H9 (cell line): ENCODE results near the gene CMC4. TPM values are rescaled to one million over a fixed set of nuclear protein-coding genes. Genes with fewer than 3 reads are reported as not detected.

Experiments
- DNase-seq: peaks from one replicate; pipeline ENCODE4 v3.0.0-alpha.2; 2017
- H2AFZ ChIP-seq: one replicate; pipeline ENCODE4 v1.6.1; 2013; ENCODE audit warnings: mild to moderate bottlenecking, low read length, control low read depth, moderate library complexity
- H2AK5ac ChIP-seq: 2 replicates; pipeline ENCODE4 v1.6.1; 2013; ENCODE audit warnings: low read length, control low read depth, mixed read lengths; ENCODE audit not compliant: insufficient read length
- H2BK120ac ChIP-seq: one replicate; pipeline ENCODE4 v1.6.1; 2013; ENCODE audit warnings: low read depth, mild to moderate bottlenecking, low read length, control low read depth, inconsistent platforms; ENCODE audit not compliant: poor library complexity, severe bottlenecking
- H2BK12ac ChIP-seq: 2 replicates; pipeline ENCODE4 v1.6.1; 2013; ENCODE audit warnings: low read length, control low read depth, mixed read lengths, low read depth; ENCODE audit not compliant: insufficient read length
- H2BK15ac ChIP-seq: 2 replicates; pipeline ENCODE4 v1.6.1; 2013; ENCODE audit warnings: low read depth, low read length, control low read depth
- H2BK20ac ChIP-seq: one replicate; pipeline ENCODE4 v1.6.1; 2013; ENCODE audit warnings: low read depth, mild to moderate bottlenecking, low read length, control low read depth, inconsistent platforms; ENCODE audit not compliant: poor library complexity, severe bottlenecking
- H2BK5ac ChIP-seq: 2 replicates; pipeline ENCODE4 v1.6.1; 2013; ENCODE audit warnings: low read length, control low read depth, mixed read lengths; ENCODE audit not compliant: insufficient read length
- H3K14ac ChIP-seq: 2 replicates; pipeline ENCODE4 v1.6.1; 2013; ENCODE audit warnings: low read length, control low read depth; ENCODE audit not compliant: insufficient read depth
- H3K18ac ChIP-seq: 2 replicates; pipeline ENCODE4 v1.6.1; 2013; ENCODE audit warnings: low read depth, mild to moderate bottlenecking, mixed read lengths, low read length, control low read depth; ENCODE audit not compliant: insufficient read length
- H3K23ac ChIP-seq: 2 replicates; pipeline ENCODE4 v1.6.1; 2013; ENCODE audit warnings: low read length, control low read depth, mixed read lengths, low read depth; ENCODE audit not compliant: insufficient read length
- H3K23me2 ChIP-seq: 2 replicates; pipeline ENCODE4 v1.6.1; 2013; ENCODE audit warnings: low read depth, mild to moderate bottlenecking, mixed read lengths, low read length, control low read depth; ENCODE audit not compliant: insufficient read length, poor library complexity, severe bottlenecking
- H3K27ac ChIP-seq: 2 replicates; pipeline ENCODE4 v1.5.1; 2013; ENCODE audit warnings: low read length, control low read depth, mixed read lengths, low read depth; ENCODE audit not compliant: insufficient read length
- H3K27me3 ChIP-seq: 2 replicates; pipeline ENCODE4 v1.6.1; 2013; ENCODE audit warnings: low read length, control low read depth, inconsistent platforms; ENCODE audit not compliant: insufficient read depth
- H3K4ac ChIP-seq: 2 replicates; pipeline ENCODE4 v1.6.1; 2013; ENCODE audit warnings: low read depth, mild to moderate bottlenecking, control low read depth, inconsistent platforms, low read length, moderate library complexity
- H3K4me1 ChIP-seq: 2 replicates; pipeline ENCODE4 v1.6.1; 2013; ENCODE audit warnings: low read length, control low read depth, inconsistent platforms; ENCODE audit not compliant: insufficient read depth
- H3K4me2 ChIP-seq: 2 replicates; pipeline ENCODE4 v1.6.1; 2013; ENCODE audit warnings: low read length, control low read depth, mixed read lengths; ENCODE audit not compliant: insufficient read length, insufficient read depth
- H3K56ac ChIP-seq: 2 replicates; pipeline ENCODE4 v1.6.1; 2013; ENCODE audit warnings: low read depth, mild to moderate bottlenecking, mixed read lengths, low read length, control low read depth; ENCODE audit not compliant: insufficient read length
- H3K79me1 ChIP-seq: 2 replicates; pipeline ENCODE4 v1.6.1; 2013; ENCODE audit warnings: low read depth, mild to moderate bottlenecking, moderate library complexity, low read length, control low read depth, inconsistent platforms; ENCODE audit not compliant: insufficient read depth, poor library complexity, severe bottlenecking
- H3K79me2 ChIP-seq: 2 replicates; pipeline ENCODE4 v1.6.1; 2013; ENCODE audit warnings: low read length, control low read depth, inconsistent platforms; ENCODE audit not compliant: insufficient read depth
- H3K9ac ChIP-seq: 2 replicates; pipeline ENCODE4 v1.6.1; 2013; ENCODE audit warnings: low read length, control low read depth, mixed read lengths; ENCODE audit not compliant: insufficient read length; ENCODE audit errors: extremely low read depth
- H3K9me3 ChIP-seq: one replicate; pipeline ENCODE4 v1.6.1; 2013; ENCODE audit warnings: low read depth, low read length, inconsistent platforms; ENCODE audit not compliant: control insufficient read depth
- H3T11ph ChIP-seq: one replicate; pipeline ENCODE4 v1.6.1; 2013; ENCODE audit warnings: mild to moderate bottlenecking, low read length, control low read depth, inconsistent platforms
- H4K20me1 ChIP-seq: one replicate; pipeline ENCODE4 v1.6.1; 2013; ENCODE audit not compliant: control insufficient read depth, insufficient read length, insufficient read depth
- H4K5ac ChIP-seq: 2 replicates; pipeline ENCODE4 v1.6.1; 2013; ENCODE audit warnings: low read depth, mild to moderate bottlenecking, mixed read lengths, low read length, control low read depth; ENCODE audit not compliant: insufficient read length
- H4K8ac ChIP-seq: replicated peaks from 2 replicates; pipeline ENCODE4 v1.6.1; 2013; ENCODE audit warnings: low read length, control low read depth, mixed read lengths, low read depth; ENCODE audit not compliant: insufficient read length
- H4K91ac ChIP-seq: 2 replicates; pipeline ENCODE4 v1.6.1; 2013; ENCODE audit warnings: low read depth, mild to moderate bottlenecking, moderate library complexity, mixed read lengths, low read length, control low read depth; ENCODE audit not compliant: insufficient read length
- H3K27ac Mint-ChIP-seq, 3 experiments: 2 replicates in 2 of 3; 3 replicates in 1 of 3; pipeline ENCODE4 v1.8.0; 2020 to 2021; ENCODE audit warnings: mixed read lengths in 3 of 3, mild to moderate bottlenecking in 1 of 3, moderate library complexity in 1 of 3
- H3K27me3 Mint-ChIP-seq: 2 replicates; pipeline ENCODE4 v1.8.0; 2021; ENCODE audit warnings: low read depth, mild to moderate bottlenecking, moderate library complexity, mixed read lengths
- H3K36me3 Mint-ChIP-seq, 3 experiments: 2 replicates in 2 of 3; 3 replicates in 1 of 3; pipeline ENCODE4 v1.8.0; 2020 to 2021; ENCODE audit warnings: low read depth in 3 of 3, mixed read lengths in 3 of 3; ENCODE audit not compliant: insufficient read depth in 1 of 3
- H3K4me1 Mint-ChIP-seq, 2 experiments: 2 replicates each; pipeline ENCODE4 v1.8.0; 2020; ENCODE audit warnings: mixed read lengths in 2 of 2
- H3K4me3 Mint-ChIP-seq, 2 experiments: 2 replicates in 1 of 2; 3 replicates in 1 of 2; pipeline ENCODE4 v1.8.0; 2020 to 2021; ENCODE audit warnings: mild to moderate bottlenecking in 2 of 2, mixed read lengths in 2 of 2, moderate library complexity in 1 of 2
- H3K9me3 Mint-ChIP-seq, 2 experiments: 2 replicates in 1 of 2; 3 replicates in 1 of 2; pipeline ENCODE4 v1.8.0; 2020; ENCODE audit warnings: mild to moderate bottlenecking in 2 of 2, mixed read lengths in 2 of 2, moderate library complexity in 1 of 2
- CTCF ChIP-seq: fragments of 200-600 bp; sonication (generic); conservative IDR thresholded peaks from 3 replicates; pipeline ENCODE4 v1.8.0; 2021; ENCODE audit warnings: antibody characterized with exemption, mild to moderate bottlenecking
- WGBS: extraction: QIAGEN DNeasy Blood & Tissue Kit; methylation state at CpG from one replicate; pipeline ENCODE4 v1.1.7; 2013; ENCODE audit warnings: missing lambda C conversion rate, low lambda C conversion rate, mixed read lengths; ENCODE audit not compliant: insufficient read length; ENCODE audit errors: extremely low coverage; 5-methylcytosine and 5-hydroxymethylcytosine counted together
- total RNA-seq: library from RNA; stranded (reverse); gene quantifications from 2 replicates; pipeline ENCODE4 v1.2.1, GENCODE V29; 2021

The CMC4 gene
- total RNA-seq, 1 experiment from 2014 or later, result 6.2 TPM

- Histone ChIP-seq H3K9ac (no peak overlapping the region), H3K4me1 (no peaks in the 10 kb centered on the region), H2BK15ac (no peak overlapping the region), H4K20me1 (no peaks in the 10 kb centered on the region), H3K4ac (no peak overlapping the region), H3K9me3 (peaks cover 21% of the 10 kb centered on the region), H3K27me3 (no peaks in the 10 kb centered on the region), H3K18ac (no peak overlapping the region), H4K91ac (no peak overlapping the region), H2BK12ac (no peak overlapping the region), H3K79me2 (no peaks in the 10 kb centered on the region), H3T11ph (no peak overlapping the region), H2BK120ac (no peak overlapping the region), H2BK5ac (no peak overlapping the region), H3K23me2 (no peaks in the 10 kb centered on the region), H3K27ac (no peak overlapping the region), H4K8ac (no peak overlapping the region), H3K14ac (no peak overlapping the region), H3K79me1 (no peaks in the 10 kb centered on the region), H3K4me2 (peak overlapping the region; percentile 87), H4K5ac (no peak overlapping the region), H2BK20ac (no peak overlapping the region), H2AFZ (no peak overlapping the region), H3K23ac (no peak overlapping the region), H3K56ac (no peak overlapping the region), H2AK5ac (no peak overlapping the region)
- peaks cover 57 to 61% of the 10 kb centered on the region in 2 experiments for H3K9me3 Mint-ChIP-seq
- peak overlapping the region; percentile 78 to 87; a peak in 4 of 5 replicates for H3K4me3 Mint-ChIP-seq
- TF ChIP-seq CTCF, result no peak
- no peaks in the 10 kb centered on the region for H3K27me3 Mint-ChIP-seq
- DNase-seq, result no peak
- peaks cover 3 to 7% (median 4%) of the 10 kb centered on the region in 3 experiments; a peak in 5 of 7 replicates for H3K36me3 Mint-ChIP-seq
- H3K4me1 Mint-ChIP-seq, result peaks cover 4 to 6% of the 10 kb centered on the region in 2 experiments
- no CpG with 5 or more reads among the region's 3 CpGs for WGBS
- H3K27ac Mint-ChIP-seq, result no peak overlapping the region
These were observed 42.8 kb downstream of the CMC4 start for GRCh38 chrX:155028129-155028528.
